ENCODE data around the gene NEDD1. TPM values are rescaled to one million over a fixed set of nuclear protein-coding genes. Genes with fewer than 3 reads are reported as not detected.

NEDD1 gene
- total and polyA plus RNA-seq, 10 of the 15 experiments (the other 5 are each of a cell fraction or from before 2014, with no cell fraction given), result 15.9 to 52.6 (median 28.7) TPM

GRCh38 chr12:96882862-96883261, 24.2 kb upstream of the NEDD1 start:
- in situ Hi-C loops (cut with MboI), result no loop called here
- SMC1A ChIA-PET (ENCODE audit: uncharacterized antibody, unreplicated experiment), result no interaction called here
- H3K9me3 ChIP-seq (replicated peaks; ENCODE audit: control insufficient read depth, insufficient read depth, low read length), result no peaks in the 10 kb centered on the region; the same call in 2 of the 3 replicates

More at GRCh38 chr12:96882862-96883261, 24.2 kb upstream of the NEDD1 start:
- no peak overlapping the region for H3K4me3 ChIP-seq
- H3K4me1 ChIP-seq (ENCODE audit: control insufficient read depth, insufficient read depth, low read length), result no peaks in the 10 kb centered on the region
- peaks cover 0 to 2% of the 10 kb centered on the region in 2 experiments; a peak in 1 of 4 replicates for H3K27me3 ChIP-seq (replicated peaks in 1 of 2; ENCODE audit: control insufficient read depth in 2 of 2, insufficient read depth in 2 of 2, low read length in 1 of 2)
- no peak for FAIRE-seq
- no TSS peak for BruUV-seq (replicated peaks)
- H3K79me2 ChIP-seq (ENCODE audit: control insufficient read depth, insufficient read depth, low read length), result no peaks in the 10 kb centered on the region
- ChIA-PET RAD21 (ENCODE audit: unreplicated experiment) (no interaction called here), POLR2A (no interaction called here), CTCF (interaction anchor here (0.6 kb wide), 1 partner anchor 292 kb away, joined by 4 read pairs; no protein-coding TSS in a partner anchor)
- no peaks in the 10 kb centered on the region for H3K36me3 ChIP-seq (ENCODE audit: control insufficient read depth in 2 of 2, insufficient read depth in 2 of 2, low read length in 1 of 2)
- H2AFZ ChIP-seq (ENCODE audit: control insufficient read depth, low read depth, low read length), result no peak overlapping the region
- H4K20me1 ChIP-seq (ENCODE audit: control insufficient read depth, insufficient read depth), result no peaks in the 10 kb centered on the region
- no peak overlapping the region for H3K27ac ChIP-seq (ENCODE audit: control insufficient read depth, insufficient read depth)
- no peak overlapping the region for H3K9ac ChIP-seq (ENCODE audit: control insufficient read depth, insufficient read depth, low read length)
- intact Hi-C loops (cut with micrococcal nuclease; ENCODE audit: unreplicated experiment), result no loop called here
- ATAC-seq, result no peak
- TF ChIP-seq TCF3 (IDR thresholded peaks at IDR 0.05; ENCODE audit: borderline replicate concordance, insufficient read depth, low read depth, low read length) (no peak), RELB (IDR thresholded peaks at IDR 0.05; ENCODE audit: low read depth) (no peak), NKRF (conservative IDR thresholded peaks at IDR 0.05) (no peak), MXI1 (IDR thresholded peaks at IDR 0.05; ENCODE audit: low read depth, low read length) (no peak), IRF3 (IDR thresholded peaks at IDR 0.05) (no peak), SUPT20H (IDR thresholded peaks at IDR 0.05; ENCODE audit: borderline replicate concordance, control insufficient read depth, low read depth, low read length) (no peak), KDM1A (IDR thresholded peaks at IDR 0.05; ENCODE audit: borderline replicate concordance) (no peak), ZNF687 (IDR thresholded peaks at IDR 0.05) (no peak), SMAD1 (IDR thresholded peaks at IDR 0.05; ENCODE audit: low read depth, partially characterized antibody) (no peak), ETV6 (conservative IDR thresholded peaks at IDR 0.05 in 1 of 2, IDR thresholded peaks at IDR 0.05 in 1 of 2; ENCODE audit: borderline replicate concordance in 1 of 2, low read depth in 1 of 2) (no peak), STAT3 (IDR thresholded peaks at IDR 0.05; ENCODE audit: low read depth, low read length) (no peak), POLR2A (IDR thresholded peaks at IDR 0.05; ENCODE audit: low read depth, low read length) (no peak)
- no peak for DNase-seq (ENCODE audit: low read depth, low spot score)
- H3K4me2 ChIP-seq (ENCODE audit: control insufficient read depth, insufficient read depth), result no peak overlapping the region
- 0% methylated on average over 2 of the region's 2 CpGs for WGBS (ENCODE audit: insufficient coverage, insufficient replicate concordance, low lambda C conversion rate, missing lambda C conversion rate)
